PC-3 (cell line): Measurements from ENCODE around the gene LHFPL2. TPM values are rescaled to one million over a fixed set of nuclear protein-coding genes. Genes with fewer than 3 reads are reported as not detected.

ENCODE experiments used
- ATAC-seq: fragments of 200-7000 bp; cut with Tn5 transposase; 2 replicates; pipeline ENCODE4 v1.9.1; 2020; ENCODE audit warnings: mild to moderate bottlenecking, moderate library complexity
- BruUV-seq: library from RNA; stranded (reverse); fragments of 400-500 nt; replicated peaks from 2 replicates; lab custom pipeline; 2021; lab: Mats Ljungman, UMichigan
- CTCF ChIA-PET: fragments of 300-600 bp; sonication (Branson Sonifier 250); formaldehyde crosslinking; loops from one replicate; lab custom pipeline; 2022; ENCODE audit warnings: antibody characterized with exemption; lab: Charles Lee
- POLR2A ChIA-PET: fragments of 300-600 bp; sonication (Branson Sonifier 250); formaldehyde crosslinking; loops from one replicate; lab custom pipeline; 2022; ENCODE audit warnings: antibody characterized with exemption; ENCODE audit not compliant: unreplicated experiment; lab: Charles Lee
- DNase-seq: peaks from one replicate; pipeline ENCODE4 v3.0.0-alpha.2; 2015
- H2AFZ ChIP-seq: fragments of 300-600 bp; sonication (generic); 2 replicates; pipeline ENCODE4 v1.6.0; 2016; ENCODE audit warnings: antibody characterized with exemption, low read length
- H3F3A ChIP-seq: fragments of 300-600 bp; sonication (generic); one replicate; pipeline ENCODE4 v1.6.0; 2017; ENCODE audit warnings: antibody characterized with exemption, low read length, control low read depth, mild to moderate bottlenecking; ENCODE audit not compliant: unreplicated experiment
- H3K27ac ChIP-seq: fragments of 300-600 bp; sonication (generic); 2 replicates; pipeline ENCODE4 v1.5.1; 2016; ENCODE audit warnings: mild to moderate bottlenecking, low read length
- H3K27me3 ChIP-seq: fragments of 300-600 bp; sonication (generic); 2 replicates; pipeline ENCODE4 v1.6.1; 2016; ENCODE audit warnings: low read length, mixed read lengths
- H3K36me3 ChIP-seq: fragments of 300-600 bp; sonication (generic); 2 replicates; pipeline ENCODE4 v1.6.1; 2016; ENCODE audit warnings: low read depth, mixed run types, low read length, mixed read lengths
- H3K4me1 ChIP-seq: fragments of 300-600 bp; sonication (generic); 2 replicates; pipeline ENCODE4 v1.5.1; 2016; ENCODE audit warnings: low read length; ENCODE audit not compliant: insufficient read depth
- H3K4me2 ChIP-seq: fragments of 300-600 bp; sonication (generic); 2 replicates; pipeline ENCODE4 v1.6.0; 2016; ENCODE audit warnings: low read length
- H3K4me3 ChIP-seq: fragments of 300-600 bp; sonication (generic); 2 replicates; pipeline ENCODE4 v1.5.1; 2016; ENCODE audit warnings: mild to moderate bottlenecking, low read length, mixed read lengths
- H3K79me2 ChIP-seq: fragments of 300-600 bp; sonication (generic); 2 replicates; pipeline ENCODE4 v1.6.1; 2017; ENCODE audit warnings: low read length, mixed read lengths
- H3K9ac ChIP-seq: fragments of 300-600 bp; sonication (generic); 2 replicates; pipeline ENCODE4 v1.6.0; 2016; ENCODE audit warnings: mild to moderate bottlenecking, low read length
- H3K9me2 ChIP-seq: fragments of 300-600 bp; sonication (generic); replicated peaks from 2 replicates; pipeline ENCODE4 v1.6.1; 2016; ENCODE audit warnings: mixed run types, low read length, mixed read lengths
- H3K9me3 ChIP-seq: fragments of 300-600 bp; sonication (generic); 2 replicates; pipeline ENCODE4 v1.6.1; 2016; ENCODE audit warnings: low read length, mixed read lengths
- H4K20me1 ChIP-seq: fragments of 300-600 bp; sonication (generic); 2 replicates; pipeline ENCODE4 v1.6.1; 2016; ENCODE audit warnings: low read length, mixed read lengths
- CTCF ChIP-seq: fragments of 300-600 bp; sonication (generic); conservative IDR thresholded peaks from 2 replicates; pipeline ENCODE4 v1.5.1; 2017; ENCODE audit warnings: antibody characterized with exemption, low read depth, mild to moderate bottlenecking, low read length
- EZH2 ChIP-seq: fragments of 300-600 bp; sonication (generic); IDR thresholded peaks from one replicate; pipeline ENCODE4 v1.6.1; 2017; ENCODE audit warnings: antibody characterized with exemption, mild to moderate bottlenecking, low read length; ENCODE audit not compliant: unreplicated experiment
- EZH2phosphoT487 ChIP-seq: fragments of 300-600 bp; sonication (generic); IDR thresholded peaks from 2 replicates; pipeline ENCODE4 v1.6.1; 2018; ENCODE audit warnings: mild to moderate bottlenecking, antibody characterized with exemption, low read length, borderline replicate concordance
- intact Hi-C: fragments of 100-400 bp; cut with micrococcal nuclease; formaldehyde crosslinking; loops from 2 replicates; pipeline ENCODE4 v1.9.0; 2023
- total RNA-seq: library from RNA; depleted of rRNA; stranded (reverse); fragments of >200 nt; gene quantifications from 2 replicates; pipeline ENCODE4 v1.2.3, GENCODE V29; 2014

The LHFPL2 gene
- total RNA-seq, 1 experiment from 2014 or later = 21.7 TPM

GRCh38 chr5:78499485-78499884 is 149.1 kb downstream of the LHFPL2 start:
- Histone ChIP-seq H3K27ac (no peak overlapping the region), H3K79me2 (peaks cover 72% of the 10 kb centered on the region), H3F3A (no peaks in the 10 kb centered on the region), H3K27me3 (no peaks in the 10 kb centered on the region), H3K9ac (no peak overlapping the region), H3K9me3 (no peaks in the 10 kb centered on the region), H3K4me2 (no peak overlapping the region), H3K4me3 (no peak overlapping the region), H3K36me3 (no peaks in the 10 kb centered on the region), H2AFZ (no peak overlapping the region), H3K4me1 (peaks cover 22% of the 10 kb centered on the region), H3K9me2 (no peaks in the 10 kb centered on the region), H4K20me1 (no peaks in the 10 kb centered on the region)
- ChIA-PET POLR2A (no interaction called here), CTCF (no interaction called here)
- DNase-seq (no peak), ATAC-seq (no peak)
- no peak for TF ChIP-seq CTCF
- TF ChIP-seq EZH2phosphoT487 = no peak
- TF ChIP-seq EZH2 = no peak
- intact Hi-C loops = no loop called here
- BruUV-seq = no TSS peak

GRCh38 chr5:78497573-78498533 is 150.7 kb downstream of the LHFPL2 start:
- no peak overlapping the region for H3K27ac ChIP-seq
- no peaks in the 10 kb centered on the region for H3K9me2 ChIP-seq
- peaks cover 14% of the 10 kb centered on the region for H3K4me1 ChIP-seq
- H3K79me2 ChIP-seq = peaks cover 59% of the 10 kb centered on the region
- POLR2A ChIA-PET = no interaction called here
- ATAC-seq = no peak
- H3K4me2 ChIP-seq = no peak overlapping the region
- H2AFZ ChIP-seq = no peak overlapping the region
- DNase-seq = no peak
- no peaks in the 10 kb centered on the region for H3K9me3 ChIP-seq
- no peaks in the 10 kb centered on the region for H3K27me3 ChIP-seq
- no peak overlapping the region for H3K9ac ChIP-seq
- intact Hi-C loops = no loop called here
- CTCF ChIA-PET = no interaction called here
- H3K36me3 ChIP-seq = no peaks in the 10 kb centered on the region
- no peaks in the 10 kb centered on the region for H3F3A ChIP-seq
- H4K20me1 ChIP-seq = no peaks in the 10 kb centered on the region
- no peak overlapping the region for H3K4me3 ChIP-seq
- no TSS peak for BruUV-seq
- TF ChIP-seq EZH2 (no peak), EZH2phosphoT487 (no peak), CTCF (no peak)

GRCh38 chr5:78496373-78496772 is 152.2 kb downstream of the LHFPL2 start:
- H3K4me1 ChIP-seq = peaks cover 20% of the 10 kb centered on the region
- no TSS peak for BruUV-seq
- DNase-seq = peak; percentile 72
- H4K20me1 ChIP-seq = no peaks in the 10 kb centered on the region
- ChIA-PET POLR2A (interaction anchor here (0.5 kb wide), 1 partner anchor 148 kb away, joined by 4 read pairs; no protein-coding TSS in a partner anchor), CTCF (no interaction called here)
- no peaks in the 10 kb centered on the region for H3F3A ChIP-seq
- H3K27me3 ChIP-seq = no peaks in the 10 kb centered on the region
- no peak overlapping the region for H3K4me3 ChIP-seq
- H3K9me3 ChIP-seq = no peaks in the 10 kb centered on the region
- peak overlapping the region; percentile 71 for H3K27ac ChIP-seq
- H2AFZ ChIP-seq = no peak overlapping the region
- no peaks in the 10 kb centered on the region for H3K36me3 ChIP-seq
- peak; percentile 99 for ATAC-seq
- no peaks in the 10 kb centered on the region for H3K9me2 ChIP-seq
- H3K79me2 ChIP-seq = peaks cover 44% of the 10 kb centered on the region
- TF ChIP-seq EZH2 (no peak), CTCF (no peak), EZH2phosphoT487 (no peak)
- peak overlapping the region; percentile 51 for H3K4me2 ChIP-seq
- intact Hi-C loops = no loop called here
- 0 out of 2 replicates have a peak overlapping the region, but pooled peaks have one; percentile 17 for H3K9ac ChIP-seq
